Stimulated activated CD4-positive, alpha-beta T cell treated with anti-CD3 and anti-CD28 coated beads, Interleukin-4, amount 100 ng/mL, for 4 hours (primary cell): ENCODE results near the gene JAKMIP1.

Experiments
- DNase-seq, 2 experiments: peaks; one replicate each; pipeline ENCODE4 v3.0.0-alpha.2; 2020

The JAKMIP1 gene

DNA sequence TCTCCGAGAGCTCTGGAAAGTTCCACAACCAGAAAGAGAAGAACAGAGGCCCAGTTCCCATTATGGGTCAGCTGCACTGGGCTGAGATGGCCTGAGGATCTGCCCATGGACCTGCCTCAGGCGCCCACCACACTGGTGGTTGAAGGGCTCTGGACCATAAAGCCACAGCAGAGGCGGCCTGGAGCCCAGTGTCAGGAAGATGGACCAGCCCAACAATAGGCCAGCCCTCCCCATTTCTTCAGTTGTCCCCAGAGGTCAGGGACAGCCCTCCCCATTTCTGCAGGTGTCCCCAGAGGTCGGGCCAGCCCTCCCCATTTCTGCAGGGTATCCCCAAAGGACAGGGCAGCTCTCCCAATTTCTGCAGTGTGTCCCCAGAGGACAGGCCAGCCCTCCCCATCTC lies 144.9 kb downstream of the JAKMIP1 start:
- DNase-seq = no peak

DNA sequence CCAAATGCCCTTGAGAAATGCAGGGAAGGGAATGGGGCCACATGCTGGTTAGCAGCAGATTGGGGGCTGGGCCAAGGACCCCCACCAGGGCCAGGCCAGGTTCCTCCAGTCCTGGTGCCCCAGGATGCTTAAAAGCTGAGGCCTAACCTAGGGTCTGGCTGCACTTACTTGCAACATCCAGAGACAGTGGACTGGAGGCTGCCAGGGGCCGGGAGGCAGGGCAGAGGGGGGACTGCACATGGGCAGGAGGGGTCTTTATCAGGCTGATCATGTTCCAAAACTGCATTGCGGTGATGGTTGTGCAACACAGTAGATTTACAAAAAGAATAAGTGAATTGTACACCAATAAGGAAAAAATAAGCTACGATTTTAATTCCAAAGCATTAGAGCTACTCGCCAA lies 145.3 kb downstream of the JAKMIP1 start:
- DNase-seq = no peak

DNA sequence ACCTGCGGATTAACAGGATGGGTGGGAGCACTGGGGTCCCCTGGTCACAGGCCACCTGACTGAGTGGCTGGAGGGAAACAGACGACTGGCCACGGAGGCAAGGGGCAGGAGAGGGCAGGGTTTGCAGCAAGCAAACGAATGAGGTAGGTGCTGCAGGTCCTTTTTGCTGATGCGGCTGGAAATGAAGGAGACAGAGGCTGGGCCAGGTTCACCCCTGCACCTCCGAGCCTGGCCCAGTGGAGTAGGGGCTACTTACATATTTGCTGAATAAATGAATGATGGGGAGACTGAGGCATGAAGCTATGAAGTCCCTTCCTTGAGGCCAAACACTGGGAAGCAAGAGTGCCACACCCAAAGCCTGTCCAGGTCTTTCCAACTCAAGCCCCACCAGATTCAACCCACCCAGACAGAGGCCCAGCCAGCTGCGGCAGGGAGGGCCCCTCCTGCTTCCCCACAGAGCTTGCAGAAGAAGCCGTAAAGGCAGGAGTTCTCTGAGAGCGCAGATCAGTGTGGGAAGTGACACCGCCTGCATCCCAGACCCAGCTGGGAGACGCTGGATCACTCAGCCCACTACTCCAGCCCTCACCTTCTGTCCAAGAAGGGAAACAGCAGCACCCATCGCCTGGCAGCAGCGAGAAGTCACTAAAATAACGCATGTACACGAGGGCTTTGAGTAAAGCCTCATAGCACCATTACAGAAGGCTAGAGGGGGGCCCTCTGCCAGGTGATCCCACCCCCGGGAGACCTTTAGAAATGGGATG lies 146.0 kb downstream of the JAKMIP1 start:
- no peak for DNase-seq

DNA sequence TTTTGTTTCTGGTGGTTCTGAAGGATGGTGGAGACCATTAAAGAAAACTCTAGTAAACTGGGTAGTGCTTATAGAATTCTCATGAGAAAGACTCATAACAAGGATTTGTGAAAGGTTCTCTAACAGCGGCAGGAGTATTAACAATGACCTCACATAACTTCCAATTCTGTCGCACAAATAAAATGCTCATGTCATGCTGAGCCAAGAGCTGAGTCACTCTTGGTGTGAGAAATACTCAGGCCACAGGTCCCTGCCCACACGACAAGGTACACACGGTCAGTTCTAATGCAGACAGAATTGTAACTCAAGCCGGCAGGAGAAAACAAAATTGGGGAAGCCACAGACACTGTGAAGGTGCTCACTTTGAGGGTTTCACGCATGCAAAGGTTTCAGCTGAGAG lies 147.7 kb downstream of the JAKMIP1 start:
- DNase-seq = no peak

DNA sequence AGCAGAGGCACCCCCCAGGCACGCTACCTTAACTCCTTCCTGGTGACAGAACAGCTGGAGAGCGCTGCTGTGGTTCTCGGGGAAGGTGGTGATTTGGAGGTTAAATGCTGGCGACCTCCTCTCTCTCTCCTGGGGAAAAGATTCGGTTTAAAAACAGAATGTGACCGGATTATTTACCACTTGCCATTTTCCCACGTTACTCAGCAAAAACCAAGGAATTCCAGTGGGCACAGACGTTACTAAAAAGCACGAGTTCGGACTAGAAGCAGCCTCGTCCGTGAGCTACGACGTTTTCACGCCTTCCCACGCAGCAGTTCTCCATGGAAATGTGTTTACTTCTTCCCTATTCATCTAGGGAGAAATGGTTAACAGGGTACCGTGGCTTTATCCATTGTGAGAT lies 149.8 kb downstream of the JAKMIP1 start:
- DNase-seq = no peak

DNA sequence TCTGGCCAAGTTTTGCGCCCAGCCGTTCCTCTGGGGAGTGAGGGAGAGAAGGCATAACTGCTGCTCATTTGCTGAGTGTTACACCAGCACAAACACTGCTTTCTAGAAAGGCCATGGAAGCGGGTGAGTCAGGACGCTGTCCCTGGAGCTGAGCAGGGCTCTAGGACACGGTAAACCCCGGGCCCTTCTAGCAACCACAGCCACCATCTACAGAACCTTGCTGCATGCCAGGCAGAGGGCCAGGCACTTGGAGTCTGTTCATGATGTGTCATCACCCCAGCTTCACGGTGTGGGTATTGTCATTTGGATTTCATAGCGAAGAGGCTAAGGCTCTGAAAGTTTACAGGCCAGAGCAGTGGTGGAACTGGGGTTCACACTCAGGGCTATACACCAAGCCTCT lies 150.4 kb downstream of the JAKMIP1 start:
- DNase-seq = no peak

DNA sequence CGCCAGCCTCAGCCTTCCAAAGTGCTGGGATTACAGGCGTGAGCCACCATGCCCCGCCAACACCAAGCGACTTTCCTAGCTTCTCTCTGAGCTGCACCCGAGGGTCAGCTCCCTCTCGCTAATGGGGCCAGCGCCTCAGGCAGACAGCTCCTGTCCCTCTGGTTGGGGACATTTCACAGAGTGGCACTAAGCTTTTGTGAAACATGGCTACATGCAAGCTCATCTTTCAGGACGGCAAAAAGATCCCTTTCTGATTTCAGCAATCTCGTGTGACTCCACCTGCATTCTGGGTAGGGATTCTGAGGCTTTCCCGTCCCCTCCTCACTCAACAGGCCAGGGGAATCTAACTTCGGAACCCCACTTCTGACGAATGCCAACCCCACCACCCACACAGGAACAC lies 151.1 kb downstream of the JAKMIP1 start:
- DNase-seq = no peak

DNA sequence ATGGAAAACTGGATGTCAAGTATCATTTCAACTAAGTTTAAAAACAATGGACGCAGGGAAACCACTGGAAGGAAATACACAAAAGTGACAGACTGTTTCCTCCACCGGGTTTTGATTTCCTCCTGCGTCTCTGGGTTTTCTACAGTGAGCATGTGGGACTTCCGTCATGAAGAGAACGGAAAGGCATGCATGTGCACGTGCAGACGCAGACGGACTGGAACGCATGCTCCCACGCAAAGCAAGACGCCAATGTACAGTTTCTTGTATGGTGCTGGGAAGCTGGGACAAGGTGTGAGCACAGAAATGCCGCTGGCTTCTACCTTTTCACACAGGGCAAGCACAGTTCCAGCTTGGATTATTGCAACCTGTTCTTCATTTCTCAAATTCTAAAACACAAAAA lies 151.8 kb downstream of the JAKMIP1 start:
- DNase-seq = no peak

DNA sequence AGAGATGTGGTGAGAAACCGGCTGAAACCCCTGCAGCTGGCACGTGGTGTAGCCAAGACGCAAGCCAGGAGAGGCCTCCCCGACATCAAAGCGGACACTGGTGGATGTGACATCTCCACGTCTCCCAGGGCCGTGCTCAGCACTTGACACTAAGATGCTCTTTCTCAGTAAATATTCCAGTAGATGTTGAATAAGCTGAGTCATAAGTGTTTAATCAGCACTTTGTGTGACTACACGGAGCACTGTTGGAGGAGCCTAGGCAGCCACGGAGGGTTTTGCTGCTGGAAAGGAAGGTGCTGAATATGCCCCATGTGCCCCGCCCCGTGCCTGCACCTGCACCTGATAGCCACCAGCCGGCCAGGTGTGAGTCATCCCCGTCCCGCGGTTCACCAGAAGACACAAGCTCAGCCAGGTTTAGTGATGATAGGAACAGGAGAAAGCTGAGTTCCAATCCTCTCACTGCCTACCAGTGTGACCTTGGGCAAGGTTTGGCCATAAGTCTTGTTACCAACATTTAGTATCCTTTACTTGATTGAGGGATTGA lies 153.1 kb downstream of the JAKMIP1 start:
- DNase-seq = no peak

DNA sequence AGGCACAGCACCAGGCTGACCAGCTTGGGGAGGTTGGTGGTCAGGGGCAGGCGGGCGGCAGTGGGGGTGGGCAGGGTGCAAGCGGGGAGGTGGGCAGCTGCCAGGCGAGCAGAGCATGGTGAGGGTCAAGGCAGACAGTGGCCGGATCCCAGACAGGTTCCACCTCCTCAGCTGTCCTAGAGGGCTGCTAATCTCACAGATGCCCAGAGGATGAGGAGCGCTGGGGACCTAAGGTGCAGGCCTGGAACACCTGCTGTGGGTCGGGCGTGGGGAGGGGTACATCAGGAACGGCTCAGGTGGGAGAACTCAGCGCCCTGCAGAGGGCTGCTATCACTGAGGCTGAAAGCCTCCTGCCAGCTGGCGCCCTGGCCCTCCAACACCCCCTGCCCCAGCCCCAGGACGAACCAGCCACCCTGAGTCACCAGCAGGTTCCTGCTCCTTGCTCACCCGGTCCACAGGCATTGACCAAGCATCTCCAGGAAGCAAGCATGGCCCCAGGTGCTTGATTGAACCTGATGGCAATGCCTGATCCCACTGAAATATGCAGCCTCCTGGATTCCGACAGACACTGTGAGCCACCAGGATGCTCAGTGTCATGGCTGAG lies 153.7 kb downstream of the JAKMIP1 start:
- no peak for DNase-seq

DNA sequence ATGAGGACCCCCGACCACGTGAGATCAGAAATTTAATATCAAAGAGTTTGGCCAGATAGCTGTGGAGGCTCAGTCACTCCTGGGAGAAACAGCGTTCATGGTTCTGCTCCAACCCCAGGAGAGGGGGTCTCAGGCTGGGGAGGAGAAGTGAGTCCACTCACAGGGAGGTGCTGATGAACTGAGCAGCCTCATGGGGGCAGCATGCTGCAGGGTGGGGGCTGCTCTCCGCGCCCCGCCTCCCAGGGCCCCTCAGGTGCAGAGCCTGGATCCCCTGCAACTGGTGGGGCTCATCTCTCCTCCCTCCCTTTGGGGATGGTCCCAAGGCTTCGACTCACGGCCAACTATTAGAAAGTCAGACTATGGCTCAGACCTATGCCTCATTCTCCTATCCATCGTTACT lies 155.5 kb downstream of the JAKMIP1 start:
- no peak for DNase-seq

DNA sequence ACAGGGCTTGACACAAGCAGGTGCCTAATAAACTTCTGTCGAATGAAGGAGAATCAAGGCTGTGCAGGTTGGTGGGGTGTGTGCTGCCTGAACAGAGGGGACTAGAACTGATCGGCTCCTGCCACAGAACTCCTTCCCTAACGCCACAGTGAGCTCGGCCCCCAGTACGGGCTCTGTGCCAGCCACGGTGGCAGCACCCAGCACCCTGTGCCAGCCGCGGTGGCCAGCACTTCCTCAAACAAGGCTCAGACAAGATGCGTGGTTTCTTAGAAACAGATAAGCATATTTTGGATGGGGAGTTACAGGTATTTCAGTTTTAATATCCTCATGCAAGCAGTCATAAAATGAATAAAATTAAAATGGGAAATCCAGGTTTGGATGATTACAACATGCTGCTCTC lies 156.1 kb downstream of the JAKMIP1 start:
- DNase-seq = no peak

DNA sequence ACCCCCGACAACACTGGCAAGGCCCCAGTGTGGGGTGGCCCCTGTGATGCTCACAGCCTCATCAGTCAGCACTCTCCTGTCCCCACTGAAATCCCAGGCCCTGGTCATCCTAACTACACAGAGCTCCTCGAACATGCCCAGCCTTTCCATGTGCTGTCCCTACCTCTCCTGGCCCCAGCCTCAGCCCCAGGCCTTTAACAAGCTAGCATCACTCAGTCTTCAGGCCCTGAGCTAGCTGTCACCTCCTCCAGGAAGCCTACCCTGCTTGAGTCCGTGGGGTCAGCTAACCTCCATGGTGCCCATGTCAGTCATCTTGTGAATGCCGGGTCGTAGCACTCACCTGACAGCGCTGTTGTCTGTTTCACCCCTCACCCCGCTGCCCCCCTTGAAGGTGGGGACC lies 156.5 kb downstream of the JAKMIP1 start:
- no peak for DNase-seq

DNA sequence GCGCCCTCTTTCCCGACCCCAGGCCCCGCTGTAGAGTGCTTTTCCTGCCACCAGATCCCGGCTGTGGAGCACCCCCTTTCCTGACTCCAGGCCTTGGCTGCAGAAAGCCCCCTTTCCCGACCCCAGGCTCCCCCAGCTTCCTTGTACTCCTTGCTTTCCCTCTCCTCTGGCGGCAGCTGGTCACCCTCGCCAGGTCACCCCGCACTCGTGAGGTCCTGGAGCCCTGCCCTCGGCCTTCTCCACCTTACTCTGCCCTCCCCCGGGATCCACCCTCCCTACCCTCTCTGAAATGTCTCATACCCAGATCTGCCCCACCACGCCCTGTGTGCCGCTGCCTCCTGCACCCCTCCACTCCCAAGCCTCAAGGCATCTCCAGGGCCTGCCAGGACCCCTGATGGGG lies 157.2 kb downstream of the JAKMIP1 start:
- no peak for DNase-seq

DNA sequence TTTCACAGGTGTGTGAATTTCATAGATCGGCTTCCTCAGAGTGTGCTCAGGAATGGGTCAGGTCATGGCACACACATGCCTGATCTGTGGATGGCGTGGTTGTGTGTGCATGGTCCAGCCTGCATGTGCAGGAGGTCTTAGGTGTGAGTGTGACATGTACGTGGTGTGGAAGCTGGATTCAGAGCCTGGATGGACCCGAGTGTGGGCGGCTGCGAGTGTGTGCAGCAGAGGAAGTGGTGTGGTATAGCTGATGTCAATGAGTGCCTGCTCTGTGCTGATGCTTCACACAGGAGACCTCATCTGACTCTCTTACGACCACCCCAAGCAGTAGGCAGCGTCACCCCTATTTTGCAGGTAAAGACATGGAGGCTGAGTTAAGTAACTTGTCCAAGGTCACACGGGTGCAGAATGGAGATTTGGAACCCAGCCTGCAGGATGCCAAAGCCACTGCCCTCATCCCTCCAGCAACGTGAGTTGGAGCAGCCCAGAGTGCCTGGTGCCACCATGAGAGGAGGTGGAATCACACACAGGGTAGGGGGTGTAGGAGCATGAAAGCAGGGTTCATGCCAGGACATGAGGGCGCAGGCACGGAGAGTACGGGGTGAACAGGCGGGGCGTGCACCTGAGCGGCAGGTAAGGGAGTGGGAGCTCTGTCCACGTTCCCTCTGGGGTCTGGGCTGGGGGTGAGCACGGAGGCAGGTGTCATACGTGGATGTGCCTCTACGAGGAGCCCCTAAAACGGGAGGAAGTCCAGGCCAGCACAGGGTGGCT lies 157.9 kb downstream of the JAKMIP1 start:
- no peak for DNase-seq

DNA sequence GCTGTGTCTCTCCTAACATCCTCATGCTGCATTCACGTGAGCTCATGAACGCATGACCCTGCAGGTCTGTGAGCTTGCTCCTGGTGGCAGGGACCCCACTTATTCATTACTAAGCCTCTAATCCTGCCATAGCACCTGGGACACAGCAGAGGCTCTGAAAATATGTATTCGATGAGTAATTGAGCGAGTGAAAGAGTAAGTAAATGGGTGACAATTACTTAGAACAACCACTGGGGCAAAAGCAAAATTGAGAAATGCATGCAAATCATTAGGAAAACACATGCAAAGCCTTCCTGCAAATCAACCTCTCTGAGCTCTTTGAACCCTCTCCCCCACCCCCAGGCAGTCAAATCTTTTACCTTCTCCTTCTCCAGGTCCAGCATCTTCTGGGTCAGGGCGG lies 158.5 kb downstream of the JAKMIP1 start:
- DNase-seq = no peak

DNA sequence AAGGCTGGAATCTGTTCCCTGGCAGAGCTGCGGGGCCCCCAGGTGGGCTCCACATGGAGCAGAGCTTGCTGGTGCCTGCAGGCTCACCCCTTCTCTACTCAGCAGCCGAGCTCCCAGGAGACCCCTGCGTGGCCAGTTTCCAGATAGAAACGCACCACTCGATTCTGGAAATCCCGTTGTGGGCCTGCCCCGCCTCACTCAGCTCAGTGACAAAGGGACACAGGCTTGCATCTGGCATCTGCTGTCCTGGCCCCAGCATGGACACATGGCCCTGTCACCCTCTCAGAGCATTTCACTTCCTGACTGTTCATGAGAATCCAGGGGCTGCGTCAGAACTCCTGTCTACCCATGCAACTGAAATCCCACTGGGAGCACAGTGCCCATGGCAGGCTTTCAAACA lies 161.6 kb downstream of the JAKMIP1 start:
- DNase-seq = no peak

DNA sequence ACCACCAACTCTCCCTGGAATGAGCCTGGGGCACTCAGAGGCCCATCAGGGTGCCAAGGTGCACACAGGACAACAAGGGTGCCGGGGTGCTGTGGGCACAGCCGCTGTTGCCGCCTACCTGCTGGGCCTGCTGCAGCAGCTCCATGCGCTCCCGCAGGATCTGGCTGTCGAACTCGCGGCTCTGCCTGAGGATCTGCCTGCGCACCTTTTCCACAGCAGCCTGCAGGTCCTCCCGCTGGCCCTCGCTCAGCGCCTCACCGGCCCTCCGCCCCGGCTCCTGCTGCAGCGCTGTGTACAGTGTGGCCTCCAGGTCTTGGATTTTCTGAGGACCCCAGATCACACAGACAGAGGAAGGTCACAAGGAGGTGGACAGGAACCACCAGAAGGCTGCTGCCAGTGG lies 164.6 kb downstream of the JAKMIP1 start:
- no peak for DNase-seq

DNA sequence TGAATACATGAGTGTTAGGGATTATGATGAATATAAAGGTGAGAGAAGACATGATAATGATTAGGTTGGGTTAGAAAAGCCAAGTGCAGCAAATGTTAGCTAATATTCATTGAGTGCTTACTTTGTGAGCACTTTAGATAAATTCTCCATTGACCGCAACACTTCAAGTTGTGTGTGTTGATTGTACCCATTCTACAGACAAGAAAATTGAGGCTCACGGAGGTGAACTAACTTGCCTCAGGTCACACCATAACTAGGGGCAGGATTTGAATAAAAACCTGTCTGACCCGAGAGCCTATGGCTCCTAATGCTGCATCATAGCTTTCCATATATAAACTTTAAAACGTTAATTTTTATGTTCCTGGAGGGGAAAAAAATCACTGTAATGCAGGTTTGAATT lies 167.0 kb downstream of the JAKMIP1 start:
- DNase-seq = no peak

DNA sequence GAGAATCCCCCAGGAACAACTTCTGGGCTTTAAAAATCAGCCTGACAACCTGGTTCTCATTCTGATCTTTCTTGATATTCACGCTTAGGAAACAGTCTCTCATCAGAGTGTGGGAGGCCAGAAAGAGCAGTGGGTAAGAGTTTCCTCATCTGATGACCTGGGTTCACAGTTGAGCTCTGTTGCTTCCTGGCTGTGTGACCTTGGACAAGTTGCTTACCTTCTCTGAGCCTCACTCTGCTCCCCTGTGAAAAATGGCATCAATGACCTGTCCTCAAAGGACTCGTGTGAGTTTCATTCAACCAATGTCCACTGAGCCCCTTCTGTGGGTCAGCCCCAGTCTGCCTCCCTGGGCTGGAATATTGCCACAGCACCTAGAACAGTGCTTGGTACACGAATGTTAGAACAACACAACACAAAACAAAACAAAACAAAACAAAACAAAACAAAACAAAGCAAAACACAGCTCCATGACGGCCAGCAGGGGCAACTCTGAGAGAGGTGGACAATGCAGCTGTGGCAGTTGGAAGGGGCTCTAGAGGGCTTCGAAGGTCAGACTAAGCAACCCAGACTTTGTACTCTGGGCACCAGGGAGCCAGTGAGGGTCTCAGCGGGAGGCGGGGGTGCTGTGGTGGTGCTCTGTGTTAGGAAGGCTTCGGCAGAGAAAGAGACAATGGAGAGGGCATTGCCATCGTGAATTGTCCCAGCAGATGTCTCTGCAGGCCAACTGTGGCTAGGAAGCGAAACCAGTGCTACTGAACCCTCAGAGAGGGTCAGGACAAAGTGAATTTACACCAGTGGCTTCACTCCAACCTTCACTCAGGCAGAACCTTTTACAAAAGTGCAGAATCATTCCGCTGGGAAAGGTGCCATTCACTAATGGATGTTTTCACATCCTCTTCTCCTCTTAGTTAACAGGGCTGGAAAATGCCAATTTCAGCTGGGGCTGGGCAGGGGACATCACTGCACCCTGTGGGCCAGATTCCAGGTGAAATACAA lies 167.8 kb downstream of the JAKMIP1 start:
- DNase-seq = no peak

DNA sequence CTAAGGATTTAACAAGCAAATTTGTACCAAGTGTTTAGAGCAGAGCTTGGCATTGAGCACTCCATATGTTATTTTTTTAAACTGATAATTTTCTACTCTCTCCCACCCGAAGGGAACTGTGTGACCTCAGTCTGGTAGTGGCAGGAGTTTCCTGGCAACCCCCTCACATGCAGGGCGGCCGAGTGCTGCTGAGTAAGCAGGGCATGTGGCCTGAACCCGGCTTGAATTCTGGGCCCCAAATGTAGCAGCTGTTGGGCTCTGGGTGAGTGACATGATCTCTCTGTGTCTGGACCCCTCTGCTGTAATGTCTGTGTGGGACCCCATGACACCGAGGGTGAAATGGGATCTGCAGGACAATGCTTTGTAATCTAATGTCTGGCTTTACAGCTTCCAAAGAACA lies 168.5 kb downstream of the JAKMIP1 start:
- no peak for DNase-seq

DNA sequence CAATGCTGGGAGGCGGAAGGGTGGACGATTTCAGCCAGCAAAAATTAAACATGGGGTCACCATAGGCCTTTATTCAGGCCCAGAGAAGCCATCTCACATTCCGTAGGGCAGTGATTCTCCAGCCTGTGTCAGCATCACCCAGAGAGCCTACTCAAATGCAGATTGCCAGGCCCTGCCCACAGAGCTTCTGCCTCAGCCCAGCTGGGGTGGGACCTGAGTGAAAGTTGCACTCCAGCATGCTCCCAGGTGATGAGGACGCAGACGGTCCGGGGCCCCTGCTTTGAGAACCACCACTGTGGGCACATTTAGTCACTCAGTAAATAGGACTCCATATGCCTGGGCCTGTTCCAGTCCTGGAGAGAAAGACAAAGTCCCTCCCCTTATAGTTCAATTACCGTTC lies 169.7 kb downstream of the JAKMIP1 start:
- no peak for DNase-seq

DNA sequence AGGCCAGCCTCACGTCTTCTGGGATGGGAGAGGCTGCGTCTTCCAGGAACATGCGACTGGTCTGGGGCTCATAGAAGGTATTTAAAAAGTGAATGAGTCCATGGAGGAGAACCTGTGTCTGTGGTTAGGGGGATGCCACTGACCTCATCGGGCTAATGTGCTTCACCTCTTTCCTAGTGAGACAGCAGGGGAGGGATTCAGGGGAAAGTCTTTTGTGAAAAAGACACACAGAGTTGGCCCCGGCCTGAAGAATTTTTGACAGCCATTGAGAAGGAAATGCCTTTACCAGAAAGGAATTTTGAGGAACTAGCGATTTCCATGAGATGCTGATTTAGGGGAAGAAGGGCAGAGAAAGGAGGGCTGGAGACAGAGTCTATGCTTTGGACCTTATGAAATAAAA lies 171.1 kb downstream of the JAKMIP1 start:
- DNase-seq = no peak
